HG03575 (cell line): ENCODE data around the gene SQOR.

Experiments used
- ATAC-seq: cut with Tn5 transposase; IDR thresholded peaks from one replicate; pipeline ENCODE4 v1.9.1; 2021; ENCODE audit not compliant: unreplicated experiment, insufficient number of reproducible peaks, low FRiP score; ENCODE audit errors: extremely low read depth

SQOR gene

DNA sequence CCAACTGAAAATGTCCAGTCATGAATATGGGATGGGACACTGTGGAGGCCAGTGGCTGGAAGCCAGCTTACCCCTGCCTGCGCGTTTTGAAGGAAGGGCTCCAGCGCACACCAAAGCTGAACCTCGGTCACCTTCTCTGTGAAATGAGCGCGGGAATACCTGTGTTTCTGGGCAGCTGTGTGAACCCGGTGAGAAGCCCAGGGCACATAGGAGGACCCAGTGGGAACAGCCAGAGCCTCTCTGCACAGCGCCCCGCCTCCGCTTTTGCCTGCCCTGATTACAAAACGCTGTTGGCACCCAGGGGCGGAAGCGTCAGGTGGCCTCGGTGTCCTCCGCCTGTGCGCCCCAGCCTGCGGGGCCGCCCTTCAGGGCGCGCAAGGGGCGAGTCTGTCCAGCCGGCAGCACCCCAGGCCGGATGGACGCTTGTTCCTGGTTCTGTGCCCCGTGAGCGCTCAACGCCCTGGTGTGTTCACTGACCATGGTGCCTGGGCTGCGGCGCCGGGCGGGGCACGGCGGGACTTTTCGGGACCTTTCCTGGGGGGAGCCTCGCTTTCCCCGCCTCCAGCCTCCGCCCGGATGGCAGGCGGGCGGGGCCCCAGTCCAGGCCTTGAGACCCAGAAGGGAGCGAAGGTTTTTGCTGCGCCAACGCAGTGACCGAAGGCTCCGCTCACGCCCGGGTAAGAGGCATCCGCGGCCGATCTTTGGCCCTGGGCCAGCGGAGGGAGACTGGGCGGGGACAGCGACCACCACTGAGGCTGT lies at the start of gene SQOR:
SQOR (plus strand) TSS at position 598 of the 759 bp plus-strand sequence. CDS start 23,895 bp downstream, outside the sequence.
- peak; percentile 45 for ATAC-seq

DNA sequence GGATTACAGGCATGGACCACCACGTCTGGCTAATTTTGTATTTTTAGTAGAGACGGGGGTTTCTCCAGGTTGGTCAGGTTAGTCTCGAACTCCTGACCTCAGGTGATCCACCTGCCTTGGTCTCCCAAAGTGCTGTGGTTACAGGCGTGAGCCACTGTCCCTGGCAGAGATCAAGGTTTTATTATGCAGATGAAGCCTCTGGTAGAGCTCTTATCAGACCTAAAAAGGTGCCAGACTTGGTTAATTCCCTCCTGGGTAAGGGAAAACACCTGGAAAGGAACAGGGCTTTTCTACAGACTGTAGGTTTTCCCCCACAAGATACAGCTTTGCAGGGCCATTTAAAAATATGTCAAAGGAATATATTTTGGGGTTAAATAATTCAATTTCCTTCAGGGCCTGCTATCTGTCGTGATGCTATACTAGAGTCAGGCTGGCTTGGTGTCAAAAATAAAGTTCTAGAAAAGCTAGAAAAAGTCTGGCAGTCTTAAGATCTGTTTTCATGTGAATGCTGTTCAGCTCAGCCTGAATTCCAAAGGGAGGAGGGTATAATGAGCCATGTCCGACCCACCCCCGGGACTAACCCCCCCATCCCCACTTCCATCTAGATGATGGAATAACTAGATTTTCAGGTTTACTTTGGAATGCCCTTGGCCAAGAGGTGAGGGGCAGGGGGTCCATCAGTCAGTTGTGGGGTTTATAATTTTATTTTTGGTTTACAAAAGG lies 49.6 kb upstream of the SQOR start:
- ATAC-seq = no peak

DNA sequence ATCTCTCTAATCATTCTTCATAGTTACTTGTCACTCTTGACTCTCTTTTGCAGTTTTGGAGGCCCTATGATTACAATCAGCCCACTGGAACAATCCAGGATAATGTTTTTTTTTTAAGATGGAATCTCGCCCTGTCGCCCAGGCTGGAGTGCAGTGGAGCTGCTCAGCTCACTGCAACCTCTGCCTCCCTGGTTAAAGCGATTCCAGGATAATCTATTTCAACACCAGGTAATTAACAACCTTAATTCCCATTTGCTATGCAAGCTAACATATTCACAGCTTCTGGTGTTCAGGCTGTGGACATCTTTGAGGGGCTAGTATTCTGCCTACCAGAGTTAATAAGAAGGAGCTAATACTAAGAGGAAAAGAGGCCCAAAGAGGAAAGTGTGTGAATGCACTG lies 48.7 kb upstream of the SQOR start:
- ATAC-seq = no peak

DNA sequence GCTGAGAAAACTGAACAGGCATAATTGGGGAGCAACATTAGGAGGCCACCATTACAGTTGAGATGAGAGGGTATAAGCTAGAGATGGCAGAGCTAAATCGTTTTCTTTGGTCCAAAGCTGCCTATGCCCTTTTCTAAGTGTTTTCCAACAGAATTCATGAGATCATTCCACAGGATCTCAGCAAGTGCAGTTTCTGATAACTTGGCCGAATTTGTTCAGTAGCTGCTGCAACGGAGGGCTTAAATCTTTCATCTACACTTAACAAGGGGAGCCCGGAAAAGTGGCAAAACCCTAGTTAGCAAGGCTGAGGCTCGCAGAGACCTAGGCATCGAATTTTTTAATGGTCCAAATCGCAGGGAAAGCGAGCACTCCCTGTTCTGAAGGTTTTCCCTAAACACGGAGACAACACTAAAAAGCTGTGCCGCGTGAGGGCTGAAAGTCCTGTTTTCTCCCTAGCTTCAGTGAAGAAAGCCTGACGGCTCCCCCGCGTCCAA lies 48.2 kb upstream of the SQOR start:
- ATAC-seq = no peak

DNA sequence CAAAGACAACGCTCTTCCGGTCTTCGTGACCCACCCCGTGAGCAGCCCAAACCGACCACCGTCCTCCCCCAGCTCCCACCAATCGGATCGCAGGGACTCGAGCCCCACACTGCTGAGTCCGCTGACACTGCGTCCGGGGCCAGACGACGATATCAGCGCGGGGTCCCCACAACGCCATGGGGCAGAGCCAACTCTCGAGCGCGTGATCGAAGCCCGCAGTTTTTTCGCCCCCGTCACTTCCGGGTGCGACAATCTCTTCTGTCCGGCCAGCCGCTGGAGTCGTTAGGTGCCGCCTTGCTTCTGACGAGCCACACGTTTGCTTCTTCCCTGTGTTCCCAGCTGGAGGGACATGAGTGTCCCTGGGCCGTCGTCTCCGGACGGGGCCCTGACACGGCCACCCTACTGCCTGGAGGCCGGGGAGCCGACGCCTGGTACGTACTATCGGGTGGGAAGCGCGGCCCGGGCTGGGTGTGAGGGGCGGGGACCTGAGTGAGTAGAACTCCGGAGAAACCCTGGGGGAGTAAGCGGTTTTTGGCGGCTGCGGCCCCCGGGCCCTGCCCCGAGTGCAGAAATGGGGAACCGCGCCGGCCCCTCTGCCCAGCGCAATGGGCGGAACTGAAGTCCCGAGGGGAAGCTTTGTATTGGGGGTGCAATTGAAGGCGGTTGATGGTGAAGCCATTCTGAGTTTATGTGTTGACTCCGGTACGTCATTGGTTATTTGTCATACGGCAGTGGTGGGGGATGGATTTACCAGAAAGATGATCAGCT lies 47.5 kb upstream of the SQOR start, which contains the start of gene BLOC1S6:
BLOC1S6 (plus strand) TSS at position 285 of the 768 bp plus-strand sequence; CDS start at position 350, 65 bp downstream.
- peak; percentile 48 for ATAC-seq

DNA sequence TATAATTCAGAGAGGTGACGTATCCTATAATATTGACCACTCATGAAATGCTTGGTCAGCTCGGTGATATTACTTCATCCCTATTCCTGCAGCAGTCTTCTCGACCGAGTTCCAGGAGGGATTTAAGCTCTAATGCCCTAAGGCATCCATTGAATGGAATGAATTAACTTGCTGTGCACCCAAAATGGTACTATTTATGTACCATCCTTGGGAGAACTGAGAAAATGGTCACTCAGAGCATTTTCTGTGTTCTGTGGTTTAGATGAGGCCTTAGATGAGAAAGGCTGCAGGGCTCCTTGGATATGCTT lies 47.0 kb upstream of the SQOR start:
- ATAC-seq = no peak

DNA sequence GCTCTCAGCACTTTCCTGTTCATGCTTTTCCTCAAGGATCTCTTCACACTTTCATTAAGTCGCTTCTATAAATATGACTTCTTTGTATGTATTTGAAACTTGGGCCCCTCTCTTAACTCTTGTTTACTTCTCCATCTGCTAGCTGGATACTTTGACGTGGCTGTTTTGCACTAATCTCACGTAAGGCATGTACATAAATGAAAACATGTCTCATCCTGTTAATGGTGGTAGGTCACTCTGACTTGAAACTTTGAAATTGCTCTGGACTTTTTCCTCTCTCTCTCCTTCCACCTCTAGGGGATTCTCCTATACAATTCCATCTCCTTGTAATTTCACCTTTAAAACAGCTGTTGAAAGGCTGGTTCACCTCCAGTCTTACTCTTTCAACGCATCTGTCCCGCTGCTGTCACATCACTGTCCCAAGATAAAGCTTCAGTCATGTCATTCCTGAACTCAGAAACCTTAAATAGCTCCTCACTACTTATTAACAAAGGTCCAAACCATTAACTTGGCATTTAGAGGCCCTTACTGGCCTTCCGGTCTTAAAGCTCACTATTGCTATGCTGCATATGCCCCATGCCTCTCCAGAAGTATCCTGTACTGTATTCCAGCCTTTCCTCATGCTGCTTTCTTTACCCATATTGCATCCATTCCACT lies 46.5 kb upstream of the SQOR start:
- ATAC-seq = no peak

DNA sequence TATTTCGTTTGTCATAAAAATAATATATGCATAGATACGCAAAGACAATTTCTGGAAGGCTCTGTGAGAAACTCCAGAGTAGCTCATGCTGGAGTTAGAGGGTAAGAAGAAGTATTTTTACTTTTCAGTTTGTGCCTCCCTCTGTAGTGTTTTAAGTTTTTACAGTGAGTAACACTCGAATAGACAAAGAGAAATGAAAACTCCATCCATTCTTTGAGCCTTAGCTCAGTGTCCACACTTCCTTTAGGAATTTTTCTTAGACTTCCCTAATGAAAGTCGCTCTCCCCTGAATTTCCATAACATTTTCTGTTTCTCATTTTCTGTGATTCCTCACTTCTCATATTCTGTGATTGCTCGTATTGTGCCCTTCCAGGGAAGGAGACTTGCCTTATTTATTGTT lies 45.6 kb upstream of the SQOR start:
- no peak for ATAC-seq

DNA sequence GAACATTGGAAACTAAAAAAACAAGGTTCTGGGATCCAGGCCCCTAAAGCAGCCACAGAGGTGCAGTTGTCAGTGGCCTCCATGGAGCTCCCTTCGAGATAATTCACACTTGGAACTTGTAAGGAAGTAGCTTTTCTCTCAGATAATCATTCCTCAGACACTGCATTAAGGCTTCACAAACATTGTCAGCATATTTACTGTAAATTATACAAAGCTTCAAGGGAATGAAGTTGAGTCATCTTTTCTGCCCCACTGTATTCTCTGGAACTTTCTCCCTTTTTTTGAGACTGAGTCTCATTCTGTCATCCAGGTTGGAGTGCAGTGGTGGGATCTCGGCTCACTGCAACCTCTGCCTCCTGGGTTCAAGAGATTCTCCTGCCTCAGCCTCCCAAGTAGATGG lies 40.5 kb upstream of the SQOR start:
- no peak for ATAC-seq

DNA sequence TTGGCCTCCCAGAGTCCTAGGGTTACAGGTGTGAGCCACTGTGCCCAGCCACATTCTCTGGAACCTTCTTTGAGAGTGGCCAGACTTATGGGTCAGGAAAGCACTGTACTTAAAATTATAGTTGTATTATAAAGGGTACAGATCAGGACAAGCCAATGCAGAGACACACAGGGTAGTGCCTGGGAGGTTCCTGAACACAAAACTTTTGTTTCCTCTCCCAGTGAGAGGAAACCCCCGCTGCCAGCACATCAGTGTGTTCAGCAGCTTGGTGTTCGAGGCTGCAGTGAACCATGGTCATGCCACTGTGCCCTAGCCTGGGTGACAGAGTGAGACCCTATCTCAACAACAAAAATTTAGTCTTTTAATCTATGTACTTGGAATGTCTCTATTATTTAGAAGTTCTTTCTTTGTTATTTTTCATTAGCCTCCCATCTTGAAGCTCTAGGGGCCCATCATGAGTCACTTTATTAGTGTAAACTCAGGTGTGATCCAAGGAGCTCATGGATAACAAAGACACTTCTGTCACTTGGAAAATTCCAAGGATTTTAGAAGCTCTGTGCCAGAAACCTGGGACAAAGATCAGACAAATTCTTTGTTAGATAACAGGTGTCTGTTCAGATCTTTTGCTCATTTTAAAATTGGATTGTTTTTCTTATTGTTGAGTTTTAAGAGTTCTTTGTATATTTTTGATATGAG lies 39.8 kb upstream of the SQOR start:
- ATAC-seq = no peak

DNA sequence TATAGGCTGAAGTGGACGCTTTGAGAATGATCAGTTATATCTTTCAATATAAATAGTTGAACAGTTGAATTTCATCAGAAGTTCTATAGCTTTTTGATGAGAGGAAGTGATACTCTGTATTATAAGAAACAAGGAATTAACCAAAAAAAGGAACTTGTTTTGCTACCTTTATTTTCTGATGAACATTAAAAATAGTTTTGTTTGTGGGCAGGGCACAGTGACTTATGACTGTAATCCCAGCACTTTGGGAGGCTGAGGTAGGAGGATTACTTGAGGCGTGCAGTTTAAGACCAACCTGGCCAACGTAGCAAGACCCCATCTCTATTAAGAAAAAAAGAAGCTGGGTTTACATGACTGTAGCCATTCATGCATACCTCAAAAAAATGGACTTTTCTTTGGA lies 30.9 kb upstream of the SQOR start:
- ATAC-seq = no peak

DNA sequence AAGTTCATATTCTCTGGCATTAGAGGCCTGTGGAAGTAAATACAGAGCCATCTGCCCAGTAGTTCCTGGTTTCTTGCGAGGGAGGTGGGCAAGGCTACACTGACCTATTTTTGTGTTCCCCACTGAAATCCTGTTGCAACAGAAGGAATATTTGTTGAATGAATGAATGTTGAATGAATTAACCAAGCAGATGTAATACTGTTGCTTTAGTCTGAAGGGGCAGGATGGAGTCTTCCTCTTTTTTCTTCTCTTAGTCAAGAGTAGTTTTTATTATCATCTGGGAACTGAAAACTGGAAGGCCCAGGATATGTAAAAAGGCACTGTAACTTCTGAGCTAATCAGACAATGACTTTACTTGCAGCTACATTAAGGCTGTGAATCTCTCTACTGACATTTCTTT lies 30.5 kb upstream of the SQOR start:
- no peak for ATAC-seq

DNA sequence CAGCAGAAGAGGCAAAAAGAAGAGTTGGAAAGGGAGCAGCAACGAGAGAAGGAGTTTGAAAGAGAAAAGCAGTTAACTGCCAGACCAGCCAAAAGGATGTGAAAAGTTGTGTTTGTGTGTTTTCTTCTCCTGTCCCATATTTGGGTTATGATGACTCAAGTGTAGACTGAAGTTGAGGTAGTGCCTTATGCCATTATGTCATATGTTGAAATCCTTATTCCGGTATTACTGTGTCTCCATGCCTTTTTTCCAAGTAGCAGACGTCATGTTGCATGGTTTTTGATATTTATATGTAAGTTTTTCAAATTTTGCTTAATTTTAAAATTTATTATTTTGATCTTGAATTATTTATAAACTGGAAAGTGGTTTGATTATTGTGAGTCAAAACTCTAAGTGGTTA lies 28.4 kb upstream of the SQOR start:
- ATAC-seq = no peak

DNA sequence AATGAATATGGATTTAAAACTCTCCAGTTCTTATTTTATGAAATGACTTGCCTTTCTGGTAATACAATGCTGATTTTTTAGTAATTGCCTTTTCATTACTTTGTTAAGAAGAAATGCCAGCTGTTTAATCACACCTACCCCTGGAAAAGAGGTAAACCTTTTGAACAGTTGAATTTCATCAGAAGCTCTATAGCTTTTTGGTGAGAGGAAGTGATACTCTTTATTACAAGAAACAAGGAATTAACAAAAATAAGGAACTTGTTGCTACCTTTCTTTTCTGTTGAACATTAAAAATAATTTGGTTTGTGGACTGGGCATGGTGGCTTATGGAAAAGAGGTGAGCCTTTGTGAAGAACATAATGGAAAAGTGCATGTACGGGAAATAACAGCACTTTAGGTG lies 28.0 kb upstream of the SQOR start:
- no peak for ATAC-seq

DNA sequence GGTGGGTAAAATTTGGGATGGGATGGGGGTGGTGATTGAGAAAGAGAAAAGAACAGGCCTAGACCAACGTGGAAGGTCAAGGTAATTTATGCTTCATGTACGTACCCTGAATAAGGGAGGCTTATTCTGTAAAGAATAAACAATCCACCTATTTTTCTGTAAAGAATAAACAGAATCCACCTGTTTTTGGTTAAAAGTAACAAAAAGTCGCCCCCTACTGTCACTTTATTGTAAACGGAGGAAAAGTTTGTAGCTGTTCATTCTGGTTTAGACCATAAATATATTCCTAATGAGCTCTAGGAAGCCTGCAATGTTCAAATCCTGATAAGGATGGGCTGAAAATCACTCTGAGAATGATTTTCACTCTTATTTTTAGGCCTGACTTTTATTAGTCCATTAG lies 23.5 kb upstream of the SQOR start:
- no peak for ATAC-seq

DNA sequence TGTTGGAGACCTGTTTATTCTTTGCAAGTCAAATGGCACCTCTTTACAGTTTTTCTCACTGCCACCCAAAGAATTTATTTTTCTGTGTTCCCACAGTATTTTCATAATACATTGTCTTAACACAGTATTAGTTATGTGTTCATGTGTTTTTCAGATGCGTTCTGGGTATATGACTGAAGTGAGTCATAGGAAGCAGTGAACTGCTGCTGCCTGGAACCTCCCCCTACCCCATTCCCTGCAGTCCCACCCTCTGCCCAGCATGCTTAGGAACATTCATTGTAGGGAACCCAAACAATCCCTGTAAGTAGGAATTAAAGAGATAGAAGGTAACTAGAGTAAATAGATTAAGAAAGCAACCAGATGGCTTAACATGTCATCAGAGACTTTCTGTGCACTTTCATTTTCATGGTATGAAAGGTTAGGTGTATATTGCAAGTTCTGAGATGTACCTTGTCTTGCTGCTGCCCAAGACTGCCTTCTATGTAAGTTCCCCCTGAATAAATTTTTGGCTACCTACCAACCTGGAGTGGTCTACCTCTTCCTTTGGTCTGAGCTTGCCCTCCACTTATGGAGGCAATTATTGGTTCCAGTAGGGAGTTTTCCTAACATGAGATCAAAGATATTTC lies 21.9 kb upstream of the SQOR start:
- ATAC-seq = no peak

DNA sequence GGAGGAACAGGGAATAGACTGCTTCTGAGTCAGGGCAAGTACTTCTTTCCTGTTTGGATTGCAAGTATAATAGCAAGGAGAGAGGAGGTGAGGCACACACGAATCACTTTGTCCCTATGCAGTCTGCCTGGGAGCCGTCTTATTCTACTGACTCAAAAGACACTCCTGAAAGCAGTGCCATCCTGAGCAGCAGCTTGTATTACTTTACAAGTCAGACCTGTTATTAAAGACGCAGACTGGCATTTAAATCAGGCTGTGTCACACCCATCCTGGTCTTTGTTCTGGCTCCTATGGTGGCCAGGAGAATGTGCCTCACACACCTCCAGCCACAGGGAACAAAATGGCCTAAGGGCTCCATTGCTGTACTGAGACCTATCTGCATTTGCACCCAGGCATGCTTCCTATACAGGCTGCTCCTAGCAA lies 17.9 kb upstream of the SQOR start:
- ATAC-seq = no peak

DNA sequence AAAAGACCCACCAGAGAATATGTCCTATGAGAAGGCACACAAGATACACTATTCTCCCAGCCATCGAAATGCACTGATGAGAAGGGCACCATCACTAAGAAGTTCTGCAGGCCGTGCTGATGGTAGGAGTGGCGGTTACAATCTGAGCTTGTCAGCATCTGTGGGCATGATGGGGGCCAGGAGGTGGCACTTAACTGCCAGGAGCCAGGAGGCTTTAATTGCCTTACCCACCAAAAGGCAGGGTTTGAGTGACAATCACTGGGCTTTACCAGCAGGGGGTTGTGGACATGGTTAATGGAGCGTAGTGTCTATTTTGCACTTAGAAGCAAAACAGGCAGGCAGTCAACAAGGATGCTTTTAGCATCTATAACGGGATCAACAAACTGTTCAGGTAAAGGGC lies 16.0 kb upstream of the SQOR start:
- no peak for ATAC-seq
